Body of pancreas (tissue), 4 donors: ENCODE data around the gene ZNF20. TPM values are rescaled to one million over a fixed set of nuclear protein-coding genes. Genes with fewer than 3 reads are reported as not detected.

ENCODE experiments used
- ATAC-seq: fragments of 150-250 bp; one replicate; pipeline ENCODE4 v1.9.1; 2016
- DNase-seq, 4 donors: peaks; one replicate each; pipeline ENCODE4 v3.0.0-alpha.2; 2019
- H3K27ac ChIP-seq, 4 donors: fragments of 200-600 bp; sonication (generic); 1 replicate in 3 of 4; 2 replicates in 1 of 4; pipeline versions ENCODE4 v1.5.1 to v1.6.1; 2016 to 2019; ENCODE audit warnings: mild to moderate bottlenecking in 1 of 4, mixed read lengths in 1 of 4, moderate library complexity in 1 of 4
- H3K27me3 ChIP-seq, 2 donors: fragments of 200-600 bp; sonication (generic); one replicate each; pipeline ENCODE4 v1.6.0; 2016; ENCODE audit warnings: mild to moderate bottlenecking in 1 of 2
- H3K36me3 ChIP-seq, 2 donors: fragments of 200-600 bp; sonication (generic); replicated peaks in 1 of 2; 2 replicates each; pipeline ENCODE4 v1.5.1; 2016; ENCODE audit warnings: low read depth in 2 of 2; ENCODE audit not compliant: insufficient read depth in 1 of 2
- H3K4me1 ChIP-seq: fragments of 200-600 bp; sonication (generic); one replicate; pipeline ENCODE4 v1.6.0; 2016
- H3K4me3 ChIP-seq, 2 donors: fragments of 200-600 bp; sonication (generic); 1 replicate in 1 of 2; 2 replicates in 1 of 2; pipeline ENCODE4 v1.5.1; 2016 to 2019
- H3K9me3 ChIP-seq, 3 donors: fragments of 200-600 bp; sonication (generic); 1 replicate in 2 of 3; 2 replicates in 1 of 3; pipeline ENCODE4 v1.5.1; 2016
- CTCF ChIP-seq, 7 experiments: fragments of 450-650 bp in 4 of 7; fragments of 200-600 bp in 3 of 7; sonication (generic) in 3 of 7; IDR thresholded peaks; one replicate each; pipeline ENCODE4 v1.5.1; 2016 to 2019; ENCODE audit warnings: antibody characterized with exemption in 7 of 7
- POLR2A ChIP-seq, 3 donors: fragments of 450-650 bp; IDR thresholded peaks; one replicate each; pipeline ENCODE4 v1.6.1; 2016; ENCODE audit warnings: antibody characterized with exemption in 3 of 3, mild to moderate bottlenecking in 2 of 3
- WGBS, 2 donors: methylation state at CpG; one replicate each; pipeline ENCODE4 v1.1.5; 2017; 5-methylcytosine and 5-hydroxymethylcytosine counted together
- intact Hi-C: fragments of 100-400 bp; cut with DNase I; formaldehyde crosslinking; loops from one replicate; pipeline ENCODE4 v1.15.1; 2023
- total RNA-seq, 2 donors: library from RNA; depleted of rRNA; stranded (reverse); fragments of >200 nt; gene quantifications; one replicate each; pipeline ENCODE4 v1.1.0, GENCODE V29; 2016

ZNF20 gene
- total RNA-seq, 2 donors from 2014 or later: 0.66 to 4.9 TPM

DNA sequence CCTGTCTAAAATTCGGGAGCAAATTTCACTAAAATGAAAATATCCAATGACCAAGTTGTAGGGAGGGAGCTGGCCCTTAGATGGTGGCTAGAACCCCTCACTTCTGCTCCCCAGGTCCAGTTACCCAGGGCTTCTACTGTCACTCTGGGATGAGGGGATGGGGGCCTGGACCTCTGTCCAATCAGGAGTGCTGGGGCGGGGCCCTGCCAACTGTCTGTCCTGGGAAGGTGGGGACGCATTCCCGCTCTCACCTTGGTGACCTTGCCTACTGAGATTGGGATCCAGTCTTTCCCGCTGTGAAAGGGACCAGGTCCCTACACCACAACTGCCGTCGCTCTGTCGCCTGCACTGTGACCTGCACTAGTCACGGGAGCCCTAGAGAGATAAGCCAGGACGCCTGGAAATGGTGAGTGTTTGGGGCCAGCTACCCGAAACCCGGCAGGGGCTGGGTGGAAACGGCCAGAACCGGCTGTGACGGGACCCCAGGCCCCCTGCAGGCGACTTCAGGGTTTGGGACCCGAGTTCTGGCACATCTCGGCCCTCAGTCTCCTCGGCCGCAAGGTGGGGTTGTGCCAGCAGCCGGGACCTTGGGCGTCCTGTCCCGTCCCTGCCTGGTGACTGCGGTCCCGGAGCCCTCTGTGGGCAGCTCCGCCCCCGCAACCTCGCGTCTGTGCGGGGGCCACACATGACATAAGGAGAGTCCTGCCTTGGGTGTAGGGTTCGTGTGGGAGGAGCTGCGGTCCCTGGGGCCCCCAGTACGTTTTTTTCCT, 22.8 kb downstream of the ZNF20 start:
- no peaks in the 10 kb centered on the region for H3K36me3 ChIP-seq
- WGBS, 2 donors: 74 to 87% methylated on average over 29 to 32 of the region's 33 CpGs
- intact Hi-C loops: no loop called here
- no peak for ATAC-seq
- H3K9me3 ChIP-seq: no peaks in the 10 kb centered on the region
- H3K27me3 ChIP-seq: no peaks in the 10 kb centered on the region
- H3K4me3 ChIP-seq: no peak overlapping the region
- TF ChIP-seq CTCF (IDR thresholded peaks at IDR 0.05) (no peak), POLR2A (IDR thresholded peaks at IDR 0.05) (no peak)
- H3K4me1 ChIP-seq: no peaks in the 10 kb centered on the region
- H3K27ac ChIP-seq: no peak overlapping the region
- DNase-seq: no peak

DNA sequence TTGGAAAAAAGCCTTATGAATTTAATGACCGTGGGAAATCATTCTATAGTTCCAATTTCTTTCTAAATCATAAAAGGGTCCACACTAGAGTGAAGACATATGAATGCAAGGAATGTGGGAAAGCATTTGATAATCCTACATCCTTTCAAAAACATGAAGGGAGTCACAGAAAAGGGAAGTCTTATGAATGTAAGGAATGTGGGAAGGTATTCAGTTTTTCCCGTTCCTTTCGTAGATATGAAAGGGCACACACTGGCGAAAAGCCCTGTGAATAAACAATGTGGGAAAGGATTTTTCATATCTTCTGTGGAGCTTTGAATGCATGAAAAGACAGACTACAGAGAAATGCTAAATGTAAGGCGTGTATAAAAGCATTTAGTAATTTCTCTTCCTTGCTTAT, 27.0 kb downstream of the ZNF20 start:
- TF ChIP-seq POLR2A (IDR thresholded peaks at IDR 0.05) (no peak), CTCF (IDR thresholded peaks at IDR 0.05) (no peak)
- DNase-seq (no peak), ATAC-seq (no peak)
- Histone ChIP-seq H3K4me3 (no peak overlapping the region), H3K27ac (no peak overlapping the region), H3K9me3 (no peaks in the 10 kb centered on the region), H3K36me3 (no peaks in the 10 kb centered on the region), H3K27me3 (no peaks in the 10 kb centered on the region), H3K4me1 (no peaks in the 10 kb centered on the region)
- intact Hi-C loops: no loop called here
- 71% methylated on average over 5 of the region's 5 CpGs for WGBS, 2 donors

DNA sequence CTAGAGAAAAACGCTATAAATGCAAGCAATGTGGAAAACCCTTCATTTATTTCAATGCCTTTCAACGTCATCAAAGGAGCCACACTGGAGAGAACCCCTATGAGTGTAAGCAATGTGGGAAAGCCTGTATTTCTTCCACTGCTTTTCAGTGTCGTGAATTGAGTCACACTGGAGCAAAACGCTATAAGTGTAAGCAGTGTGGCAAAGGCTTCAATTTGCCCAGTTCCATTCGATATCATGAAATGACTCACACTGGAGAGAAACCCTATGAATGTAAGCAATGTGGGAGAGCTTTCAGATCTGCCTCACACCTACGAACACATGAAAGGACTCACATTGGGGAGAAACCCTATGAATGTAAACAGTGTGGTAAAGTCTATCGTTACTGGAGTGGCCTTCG, 27.4 kb downstream of the ZNF20 start:
- intact Hi-C loops: no loop called here
- no peaks in the 10 kb centered on the region for H3K9me3 ChIP-seq
- ATAC-seq: no peak
- no peaks in the 10 kb centered on the region for H3K27me3 ChIP-seq
- H3K27ac ChIP-seq: no peak overlapping the region
- no peak for DNase-seq
- TF ChIP-seq CTCF (IDR thresholded peaks at IDR 0.05) (no peak), POLR2A (IDR thresholded peaks at IDR 0.05) (no peak)
- WGBS, 2 donors: 87 to 90% methylated on average over 8 of the region's 8 CpGs
- H3K36me3 ChIP-seq: no peaks in the 10 kb centered on the region
- no peaks in the 10 kb centered on the region for H3K4me1 ChIP-seq
- H3K4me3 ChIP-seq: no peak overlapping the region

- TF ChIP-seq POLR2A (IDR thresholded peaks at IDR 0.05) (no peak), CTCF (IDR thresholded peaks at IDR 0.05) (no peak)
- ATAC-seq (no peak), DNase-seq (no peak)
- Histone ChIP-seq H3K9me3 (no peaks in the 10 kb centered on the region), H3K4me3 (no peak overlapping the region), H3K36me3 (no peaks in the 10 kb centered on the region), H3K27ac (no peak overlapping the region), H3K4me1 (no peaks in the 10 kb centered on the region), H3K27me3 (no peaks in the 10 kb centered on the region)
- intact Hi-C loops: no loop called here
- whole genome bisulfite sequencing, 2 donors: 90 to 97% methylated on average over 8 of the region's 8 CpGs
Observed at GRCh38 chr19:12111943-12112637, 28.1 kb downstream of the ZNF20 start.
